Choroid plexus epithelial cell (primary cell): ENCODE results near the gene ARHGAP18.

Experiments used
- DNase-seq: peaks from one replicate; pipeline ENCODE4 v3.0.0-alpha.2; 2010; ENCODE audit warnings: low read depth
- H3K4me3 ChIP-seq: 2 replicates; pipeline ENCODE4 v1.5.1; 2011; ENCODE audit warnings: low read depth, mild to moderate bottlenecking, control low read depth, low read length, moderate library complexity
- TF ChIP-seq, protein P1 (sequence below): conservative IDR thresholded peaks from 2 replicates; pipeline ENCODE4 v1.5.1; 2011; ENCODE audit warnings: low read depth, mild to moderate bottlenecking, control low read depth, inconsistent platforms, low read length, moderate library complexity

Gene ARHGAP18

DNA sequence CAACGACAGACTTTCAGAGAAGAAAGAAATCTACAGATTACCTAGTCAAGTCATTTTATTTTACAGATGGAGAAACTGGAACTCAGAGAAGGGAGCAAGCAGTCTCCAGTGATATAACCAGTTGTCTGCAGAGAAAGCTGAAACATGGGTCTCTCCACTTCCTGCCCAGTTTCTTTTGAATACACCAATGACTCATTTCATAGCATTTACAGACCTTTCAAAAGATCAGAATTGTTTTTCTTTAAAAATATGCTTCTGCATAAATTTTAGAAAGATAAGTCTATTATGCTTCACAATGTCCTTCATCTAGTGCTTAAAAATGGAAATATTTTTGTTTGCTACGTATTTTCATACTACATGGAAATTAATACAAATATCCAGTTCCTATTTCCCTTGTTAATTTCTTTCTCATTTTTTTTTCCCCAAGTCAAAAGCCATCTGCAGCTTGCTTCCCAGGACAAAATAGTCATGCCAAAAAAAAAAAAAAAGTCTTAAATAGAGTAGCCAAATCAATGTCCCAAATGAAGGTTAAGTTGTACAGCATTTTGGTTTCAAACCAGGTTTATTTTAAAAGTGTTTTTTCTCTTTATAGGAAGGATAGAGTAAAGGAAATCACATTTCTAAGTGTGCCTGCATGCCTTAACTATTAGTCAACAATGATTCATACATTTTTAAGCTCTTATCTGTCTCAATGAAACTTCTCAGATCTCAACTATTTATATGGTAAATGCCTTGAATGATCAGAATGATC lies 36.9 kb downstream of the ARHGAP18 start:
- no peak overlapping the region for H3K4me3 ChIP-seq
- peak; percentile 88 for DNase-seq
- TF ChIP-seq, protein P1, sequence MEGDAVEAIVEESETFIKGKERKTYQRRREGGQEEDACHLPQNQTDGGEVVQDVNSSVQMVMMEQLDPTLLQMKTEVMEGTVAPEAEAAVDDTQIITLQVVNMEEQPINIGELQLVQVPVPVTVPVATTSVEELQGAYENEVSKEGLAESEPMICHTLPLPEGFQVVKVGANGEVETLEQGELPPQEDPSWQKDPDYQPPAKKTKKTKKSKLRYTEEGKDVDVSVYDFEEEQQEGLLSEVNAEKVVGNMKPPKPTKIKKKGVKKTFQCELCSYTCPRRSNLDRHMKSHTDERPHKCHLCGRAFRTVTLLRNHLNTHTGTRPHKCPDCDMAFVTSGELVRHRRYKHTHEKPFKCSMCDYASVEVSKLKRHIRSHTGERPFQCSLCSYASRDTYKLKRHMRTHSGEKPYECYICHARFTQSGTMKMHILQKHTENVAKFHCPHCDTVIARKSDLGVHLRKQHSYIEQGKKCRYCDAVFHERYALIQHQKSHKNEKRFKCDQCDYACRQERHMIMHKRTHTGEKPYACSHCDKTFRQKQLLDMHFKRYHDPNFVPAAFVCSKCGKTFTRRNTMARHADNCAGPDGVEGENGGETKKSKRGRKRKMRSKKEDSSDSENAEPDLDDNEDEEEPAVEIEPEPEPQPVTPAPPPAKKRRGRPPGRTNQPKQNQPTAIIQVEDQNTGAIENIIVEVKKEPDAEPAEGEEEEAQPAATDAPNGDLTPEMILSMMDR = no peak

DNA sequence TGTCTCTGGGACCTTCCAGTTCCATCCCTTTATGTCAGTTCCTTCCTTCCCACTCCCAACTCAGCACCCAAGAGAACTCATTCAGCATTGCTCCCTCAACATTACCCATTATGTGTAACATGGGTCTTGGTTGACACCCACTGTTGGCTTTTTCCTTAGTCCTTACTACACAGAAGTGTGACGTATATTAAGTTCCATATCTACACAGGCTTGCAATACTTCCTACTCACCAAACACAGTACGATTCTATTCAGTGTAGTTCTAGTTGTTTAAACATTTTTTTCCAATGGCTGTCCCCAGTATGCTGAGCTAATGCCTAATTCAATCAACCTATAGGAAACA lies 37.7 kb downstream of the ARHGAP18 start:
- no peak overlapping the region for H3K4me3 ChIP-seq
- TF ChIP-seq, protein P1 = no peak
- DNase-seq = no peak

DNA sequence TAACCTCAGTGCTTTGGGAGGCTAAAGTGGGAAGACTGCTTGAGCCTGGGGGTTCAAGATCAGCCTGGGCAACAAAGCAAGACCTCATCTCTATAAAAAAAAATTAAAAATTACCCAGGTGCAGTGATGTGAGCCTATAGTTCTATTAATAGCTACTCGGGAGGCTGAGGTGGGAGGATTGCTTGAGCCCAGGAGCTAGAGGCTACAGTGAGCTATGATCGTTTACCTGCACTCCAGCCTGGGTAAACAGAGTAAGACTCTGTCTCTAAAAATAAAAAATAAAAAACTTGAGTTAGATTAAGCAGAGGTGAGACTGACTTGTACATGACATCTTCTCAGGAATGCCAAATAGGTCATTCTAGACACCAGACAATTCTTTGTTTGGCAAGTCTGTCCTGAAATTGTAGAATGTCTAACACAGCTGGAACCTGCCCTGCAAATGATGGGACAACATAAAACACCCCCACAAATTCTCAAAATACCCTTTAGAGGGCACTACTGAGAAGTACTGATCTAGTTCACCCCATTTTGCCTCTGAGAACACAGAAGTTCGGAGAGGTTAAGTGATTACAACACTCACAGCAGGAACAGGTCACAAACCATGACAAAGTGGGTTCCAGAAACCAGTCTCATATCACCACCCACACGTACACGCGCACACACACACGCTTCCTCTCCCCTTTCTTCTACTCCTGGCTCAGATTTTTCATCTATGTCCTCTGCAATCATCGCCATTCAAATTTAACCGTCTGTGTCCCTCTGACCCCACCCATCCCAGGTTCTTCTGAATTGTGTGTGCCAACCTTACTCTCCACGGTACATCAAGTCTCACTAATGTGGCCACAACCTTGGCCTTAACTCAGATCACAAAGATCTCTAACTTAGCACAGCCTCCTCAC lies 38.3 kb downstream of the ARHGAP18 start:
- H3K4me3 ChIP-seq = no peak overlapping the region
- TF ChIP-seq, protein P1 = peak; percentile 35
- DNase-seq = peak; percentile 35

GRCh38 chr6:129670634-129671033 lies 39.3 kb downstream of the ARHGAP18 start:
- no peak overlapping the region for H3K4me3 ChIP-seq
- TF ChIP-seq, protein P1 = no peak
- DNase-seq = no peak

GRCh38 chr6:129667621-129668020 lies 42.4 kb downstream of the ARHGAP18 start:
- no peak overlapping the region for H3K4me3 ChIP-seq
- DNase-seq = peak; percentile 81
- TF ChIP-seq, protein P1 = no peak

DNA sequence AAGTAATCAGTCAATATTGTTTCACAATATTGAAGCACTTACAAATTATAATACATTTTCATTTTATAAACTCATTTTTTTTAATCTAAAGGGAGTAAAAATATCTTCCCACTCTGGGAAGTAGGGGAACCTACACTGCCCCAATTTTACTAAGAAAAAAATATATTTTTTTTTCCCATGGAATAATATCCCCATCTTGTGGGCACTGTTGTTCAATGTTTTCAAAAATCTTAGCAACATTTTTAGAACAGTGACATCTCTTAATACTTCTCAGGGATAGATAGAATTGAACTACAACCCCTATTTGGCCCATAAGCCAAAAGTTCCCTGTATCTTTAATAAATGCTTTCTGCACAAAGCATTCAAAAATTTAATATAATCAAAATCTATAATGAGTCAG lies 42.9 kb downstream of the ARHGAP18 start:
- no peak overlapping the region for H3K4me3 ChIP-seq
- no peak for DNase-seq
- TF ChIP-seq, protein P1 = peak; percentile 28
